ENCODE data around the gene DMD. TPM values are rescaled to one million over a fixed set of nuclear protein-coding genes. Genes with fewer than 3 reads are reported as not detected.
"Not testable (repeated sequence)": the region's sequence is repeated elsewhere in the genome, so short reads cannot be mapped to it uniquely, and the experiment has no call there.

The DMD gene
- total and polyA plus RNA-seq, 5 experiments from 2014 or later, result 0.26 to 0.91 TPM; not detected in 3

GRCh38 chrX:31470753-31471152 lies 1740.6 kb downstream of the DMD start:
- H3K9me3 Mint-ChIP-seq, ATAC-seq, H3K36me3 Mint-ChIP-seq, H3K27ac Mint-ChIP-seq, H3K27me3 Mint-ChIP-seq, H3K4me3 Mint-ChIP-seq, POLR2A ChIA-PET, H3K4me1 Mint-ChIP-seq, DNase-seq: not testable (repeated sequence)

DNA sequence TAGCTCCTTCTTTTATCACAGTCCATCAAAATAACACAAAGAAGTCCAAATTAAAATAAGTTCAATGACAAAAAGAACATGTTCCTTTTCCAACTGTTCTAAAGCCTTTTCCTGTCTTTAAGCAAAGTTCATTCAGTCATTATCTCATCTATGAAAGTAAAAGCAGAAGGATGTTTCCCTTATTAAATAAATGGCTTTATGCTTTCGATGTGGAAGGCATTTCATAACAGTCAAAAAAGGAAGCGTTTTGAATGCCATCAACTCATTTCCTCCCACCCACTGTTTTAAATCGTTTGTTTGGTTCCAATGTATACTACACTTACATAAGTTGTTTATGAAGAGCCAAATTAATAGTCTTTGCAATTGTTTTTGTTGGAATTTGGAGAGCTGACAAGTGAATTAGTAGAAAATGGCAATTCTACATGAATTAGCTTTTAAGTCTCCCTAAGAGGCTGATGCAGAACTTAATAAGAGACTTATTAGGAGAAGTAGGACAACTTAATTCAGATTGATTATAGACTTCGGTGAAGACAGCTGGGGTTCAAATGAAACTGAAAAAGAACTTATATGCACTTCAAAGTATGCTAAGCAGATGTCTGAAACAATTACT lies 1746.9 kb downstream of the DMD start:
- ATAC-seq, result no peak
- peaks cover 0 to 7% (median 0%) of the 10 kb centered on the region in 9 donors for H3K9me3 Mint-ChIP-seq
- POLR2A ChIA-PET, result no interaction called here
- no peak for DNase-seq
- H3K4me3 Mint-ChIP-seq, result no peak overlapping the region
- H3K36me3 Mint-ChIP-seq, result no peaks in the 10 kb centered on the region
- H3K27ac Mint-ChIP-seq, result no peak overlapping the region
- no peaks in the 10 kb centered on the region for H3K27me3 Mint-ChIP-seq
- no peaks in the 10 kb centered on the region for H3K4me1 Mint-ChIP-seq

GRCh38 chrX:31461266-31461665 lies 1750.1 kb downstream of the DMD start:
- POLR2A ChIA-PET, result no interaction called here
- H3K9me3 Mint-ChIP-seq, result peaks cover 0 to 7% (median 0%) of the 10 kb centered on the region in 9 donors
- DNase-seq, result no peak

GRCh38 chrX:31459361-31459760 lies 1752.0 kb downstream of the DMD start:
- POLR2A ChIA-PET, result no interaction called here
- DNase-seq, result no peak
- H3K36me3 Mint-ChIP-seq, result no peaks in the 10 kb centered on the region

More at GRCh38 chrX:31461266-31461665, 1750.1 kb downstream of the DMD start:
- H3K4me3 Mint-ChIP-seq, result no peak overlapping the region
- ATAC-seq, result no peak
- no peaks in the 10 kb centered on the region for H3K27me3 Mint-ChIP-seq
- H3K27ac Mint-ChIP-seq, result no peak overlapping the region
- H3K4me1 Mint-ChIP-seq, result no peaks in the 10 kb centered on the region
- no peaks in the 10 kb centered on the region for H3K36me3 Mint-ChIP-seq

GRCh38 chrX:31449965-31450364 lies 1761.4 kb downstream of the DMD start:
- Mint-ChIP-seq H3K36me3 (no peaks in the 10 kb centered on the region), H3K27ac (no peak overlapping the region)
- POLR2A ChIA-PET, result no interaction called here

More at GRCh38 chrX:31459361-31459760, 1752.0 kb downstream of the DMD start:
- Mint-ChIP-seq H3K27ac (no peak overlapping the region), H3K4me1 (no peaks in the 10 kb centered on the region), H3K9me3 (peaks cover 0 to 5% (median 0%) of the 10 kb centered on the region in 9 donors), H3K4me3 (no peak overlapping the region), H3K27me3 (no peaks in the 10 kb centered on the region)
- ATAC-seq, result no peak

DNA sequence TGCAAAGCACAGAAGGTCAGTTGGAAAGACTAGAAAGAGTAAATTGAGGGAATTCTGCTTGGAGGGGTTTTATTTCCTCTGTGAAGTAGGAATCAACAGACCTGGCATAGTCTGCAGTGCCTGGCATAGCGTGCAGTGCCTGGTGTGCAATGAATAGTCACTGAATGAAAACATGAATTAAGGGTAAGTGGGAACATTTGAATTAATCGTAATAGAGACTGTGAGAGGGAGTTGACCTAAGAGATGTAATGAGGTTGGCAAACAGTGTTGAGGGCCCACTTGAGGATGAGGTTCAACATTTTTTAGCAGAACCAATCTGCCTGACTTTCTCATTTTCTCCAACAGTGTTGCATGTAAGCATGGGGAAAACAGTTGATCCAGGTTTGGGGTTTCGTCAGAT lies 1762.3 kb downstream of the DMD start:
- H3K9me3 Mint-ChIP-seq, result no peaks in the 10 kb centered on the region
- ATAC-seq, result no peak
- no peak for DNase-seq
- no peaks in the 10 kb centered on the region for H3K36me3 Mint-ChIP-seq
- POLR2A ChIA-PET, result no interaction called here
- peaks cover 0 to 4% (median 0%) of the 10 kb centered on the region in 5 donors for H3K27me3 Mint-ChIP-seq
- no peaks in the 10 kb centered on the region for H3K4me1 Mint-ChIP-seq
- H3K4me3 Mint-ChIP-seq, result no peak overlapping the region
- no peak overlapping the region for H3K27ac Mint-ChIP-seq

More at GRCh38 chrX:31449965-31450364, 1761.4 kb downstream of the DMD start:
- H3K4me3 Mint-ChIP-seq, result no peak overlapping the region
- no peaks in the 10 kb centered on the region for H3K9me3 Mint-ChIP-seq
- peaks cover 0 to 4% (median 0%) of the 10 kb centered on the region in 5 donors for H3K27me3 Mint-ChIP-seq
- no peak for DNase-seq
- no peak for ATAC-seq
- H3K4me1 Mint-ChIP-seq, result no peaks in the 10 kb centered on the region

DNA sequence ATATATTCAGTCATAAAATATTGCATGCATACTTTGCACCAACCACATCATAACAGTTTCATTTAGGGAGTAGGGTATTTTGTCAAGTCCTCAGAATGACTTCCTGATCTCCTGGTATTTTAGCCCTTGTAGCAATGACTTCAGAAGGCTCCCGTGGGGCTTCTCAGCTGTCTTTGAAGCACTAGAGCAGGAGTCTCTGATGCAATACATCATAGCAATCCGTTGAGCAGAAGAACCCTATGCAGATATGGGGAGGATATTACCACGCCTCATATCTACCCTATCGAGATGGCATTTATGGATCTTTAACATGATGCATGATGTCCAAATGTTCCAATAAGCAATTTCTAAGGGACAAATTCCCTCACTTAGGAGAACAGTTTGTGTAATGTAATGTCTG lies 1765.8 kb downstream of the DMD start:
- no peak overlapping the region for H3K4me3 Mint-ChIP-seq
- no peak overlapping the region for H3K27ac Mint-ChIP-seq
- no peaks in the 10 kb centered on the region for H3K4me1 Mint-ChIP-seq
- H3K9me3 Mint-ChIP-seq, result no peaks in the 10 kb centered on the region
- no peak for DNase-seq
- peaks cover 0 to 4% (median 0%) of the 10 kb centered on the region in 5 donors for H3K27me3 Mint-ChIP-seq
- ATAC-seq, result no peak
- H3K36me3 Mint-ChIP-seq, result no peaks in the 10 kb centered on the region
- POLR2A ChIA-PET, result no interaction called here

GRCh38 chrX:31443654-31444053 lies 1767.7 kb downstream of the DMD start:
- Mint-ChIP-seq H3K27ac (no peak overlapping the region), H3K27me3 (peaks cover 0 to 2% (median 0%) of the 10 kb centered on the region in 5 donors), H3K36me3 (no peaks in the 10 kb centered on the region), H3K4me1 (no peaks in the 10 kb centered on the region), H3K9me3 (no peaks in the 10 kb centered on the region), H3K4me3 (no peak overlapping the region)
- POLR2A ChIA-PET, result no interaction called here
- ATAC-seq (no peak), DNase-seq (no peak)

DNA sequence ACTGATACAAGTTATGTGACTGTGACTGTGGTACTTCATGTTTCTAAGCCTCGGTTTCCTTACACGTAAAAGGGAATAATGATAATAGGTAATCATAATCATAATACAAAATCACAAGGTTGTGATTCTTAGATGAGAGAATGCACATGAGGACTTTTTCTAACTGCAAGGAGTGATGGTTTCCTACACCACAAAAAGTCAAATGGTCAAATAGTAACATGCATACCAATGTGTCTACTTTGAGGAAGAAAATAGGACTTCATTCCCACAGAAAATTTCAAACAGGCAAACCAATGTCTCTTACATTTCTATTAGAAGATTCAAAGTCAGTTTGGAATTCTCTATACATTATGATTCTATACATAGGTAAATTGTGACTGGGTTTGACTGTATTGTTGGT lies 1770.8 kb downstream of the DMD start:
- no peak overlapping the region for H3K4me3 Mint-ChIP-seq
- H3K27me3 Mint-ChIP-seq, result peaks cover 0 to 2% (median 0%) of the 10 kb centered on the region in 5 donors
- H3K4me1 Mint-ChIP-seq, result no peaks in the 10 kb centered on the region
- H3K36me3 Mint-ChIP-seq, result no peaks in the 10 kb centered on the region
- ATAC-seq (no peak), DNase-seq (no peak)
- no peak overlapping the region for H3K27ac Mint-ChIP-seq
- no peaks in the 10 kb centered on the region for H3K9me3 Mint-ChIP-seq
- POLR2A ChIA-PET, result no interaction called here

DNA sequence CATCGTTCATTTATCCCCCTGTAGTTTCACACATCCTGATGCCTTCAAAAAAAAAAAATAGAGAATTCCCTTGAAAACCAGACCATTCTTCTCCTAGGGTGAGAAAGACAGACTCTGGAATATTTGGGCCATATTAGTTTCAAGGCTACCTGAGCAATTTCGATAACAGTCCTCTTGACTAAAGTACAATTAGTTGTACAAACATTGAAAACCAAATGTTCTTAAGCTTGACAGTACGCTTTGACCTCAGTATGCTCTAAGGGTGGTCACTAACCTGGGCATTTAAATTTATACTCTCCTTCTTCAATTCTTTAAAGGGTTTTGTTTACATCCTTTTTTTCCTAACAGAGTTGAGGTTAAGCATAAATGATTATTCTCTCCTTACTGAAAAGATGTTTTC lies 1774.9 kb downstream of the DMD start:
- DNase-seq (no peak), ATAC-seq (no peak)
- Mint-ChIP-seq H3K36me3 (no peaks in the 10 kb centered on the region), H3K4me1 (no peaks in the 10 kb centered on the region), H3K27me3 (peaks cover 0 to 3% (median 0%) of the 10 kb centered on the region in 5 donors), H3K27ac (no peak overlapping the region), H3K4me3 (no peak overlapping the region), H3K9me3 (peaks cover 0 to 2% (median 0%) of the 10 kb centered on the region in 9 donors)
- POLR2A ChIA-PET, result no interaction called here

DNA sequence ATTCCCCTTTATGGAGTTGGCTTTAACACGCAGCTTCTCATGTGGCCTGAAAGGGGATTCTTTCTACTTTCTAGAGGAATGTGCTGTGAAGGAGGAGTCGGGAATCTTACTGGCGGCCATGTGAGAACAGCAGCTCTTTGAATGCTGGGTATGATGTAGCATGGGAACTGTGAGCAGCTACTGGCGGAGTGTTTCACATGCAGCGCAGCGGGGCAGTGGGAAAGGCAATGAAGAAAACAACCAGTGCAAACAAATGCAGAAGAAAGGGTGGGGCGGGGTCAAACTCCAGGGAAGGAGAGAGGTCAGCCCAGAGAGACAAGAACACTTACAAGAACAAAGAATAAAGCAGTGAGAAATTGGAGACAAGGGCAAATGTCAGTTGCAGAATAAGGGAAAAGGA lies 1775.8 kb downstream of the DMD start:
- Mint-ChIP-seq H3K4me3 (no peak overlapping the region), H3K27me3 (peaks cover 0 to 3% (median 0%) of the 10 kb centered on the region in 5 donors), H3K9me3 (peaks cover 0 to 2% (median 0%) of the 10 kb centered on the region in 9 donors), H3K4me1 (no peaks in the 10 kb centered on the region), H3K36me3 (no peaks in the 10 kb centered on the region), H3K27ac (no peak overlapping the region)
- ATAC-seq, result no peak
- no peak for DNase-seq
- POLR2A ChIA-PET, result no interaction called here

GRCh38 chrX:31433856-31434255 lies 1777.5 kb downstream of the DMD start:
- ATAC-seq (no peak), DNase-seq (no peak)
- POLR2A ChIA-PET, result no interaction called here
- Mint-ChIP-seq H3K36me3 (no peaks in the 10 kb centered on the region), H3K4me1 (no peaks in the 10 kb centered on the region), H3K9me3 (peaks cover 0 to 4% (median 0%) of the 10 kb centered on the region in 9 donors), H3K27me3 (peaks cover 0 to 3% (median 0%) of the 10 kb centered on the region in 5 donors), H3K27ac (no peak overlapping the region), H3K4me3 (no peak overlapping the region)

- H3K4me3 Mint-ChIP-seq, result no peak overlapping the region
- H3K27ac Mint-ChIP-seq, result no peak overlapping the region
- H3K27me3 Mint-ChIP-seq, result no peaks in the 10 kb centered on the region
- no peaks in the 10 kb centered on the region for H3K36me3 Mint-ChIP-seq
- ATAC-seq, result no peak
- POLR2A ChIA-PET, result no interaction called here
- peaks cover 0 to 4% (median 0%) of the 10 kb centered on the region in 9 donors for H3K9me3 Mint-ChIP-seq
- H3K4me1 Mint-ChIP-seq, result no peaks in the 10 kb centered on the region
- DNase-seq, result no peak
Measured at GRCh38 chrX:31429915-31430314, 1781.4 kb downstream of the DMD start.

DNA sequence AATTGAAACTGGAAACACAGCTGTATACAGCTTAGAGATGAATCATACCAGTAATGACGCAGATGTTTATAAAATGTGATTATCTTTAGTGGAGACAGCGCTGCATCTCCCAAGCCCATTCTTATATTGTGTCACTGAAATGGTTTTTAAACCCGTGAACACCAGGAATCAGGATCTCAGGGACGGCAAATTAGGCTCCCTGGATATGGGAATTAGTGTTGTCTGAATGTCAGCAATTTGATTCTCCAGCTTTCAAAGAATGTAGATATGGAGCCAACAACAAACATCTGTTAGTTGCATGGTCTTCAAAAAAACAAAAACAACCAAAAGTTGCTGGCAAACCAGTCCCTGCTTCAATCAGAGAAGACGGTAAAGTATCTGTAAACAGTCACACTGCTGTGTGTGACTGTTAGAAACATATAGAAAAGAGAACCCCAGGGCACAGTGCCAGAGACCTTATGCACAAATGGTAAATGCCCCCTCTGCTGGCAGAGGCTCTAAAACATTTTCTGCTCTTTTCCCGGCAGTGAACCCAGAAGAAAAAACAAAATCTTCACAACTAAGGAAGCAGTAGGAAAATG lies 1787.7 kb downstream of the DMD start:
- Mint-ChIP-seq H3K4me3 (no peak overlapping the region), H3K27me3 (no peaks in the 10 kb centered on the region), H3K27ac (no peak overlapping the region), H3K4me1 (no peaks in the 10 kb centered on the region), H3K9me3 (no peaks in the 10 kb centered on the region), H3K36me3 (no peaks in the 10 kb centered on the region)
- no peak for ATAC-seq
- DNase-seq, result peak in 1 of 10 donors; percentile 1
- POLR2A ChIA-PET, result no interaction called here

All from naive thymus-derived CD8-positive, alpha-beta T cell (primary cell).